GM12801 (cell line): Measurements from ENCODE around the gene TSGA10.

Source experiments
- CTCF ChIP-seq: IDR thresholded peaks from one replicate; pipeline ENCODE4 v1.5.1; 2011; ENCODE audit warnings: control low read depth; ENCODE audit not compliant: insufficient read length; ENCODE audit errors: extremely low read depth

Gene TSGA10

GRCh38 chr2:99084256-99084655, 70.5 kb downstream of the TSGA10 start:
- no peak for TF ChIP-seq CTCF

GRCh38 chr2:99081891-99082290, 72.9 kb downstream of the TSGA10 start:
- TF ChIP-seq CTCF: no peak

- TF ChIP-seq CTCF: no peak
Measured at GRCh38 chr2:99079226-99079625, 75.5 kb downstream of the TSGA10 start.

- TF ChIP-seq CTCF: no peak
Measured at GRCh38 chr2:99072551-99072950, 82.2 kb downstream of the TSGA10 start.

GRCh38 chr2:99067871-99068625, 86.7 kb downstream of the TSGA10 start:
- TF ChIP-seq CTCF: no peak

- TF ChIP-seq CTCF: no peak
Measured at GRCh38 chr2:99066075-99066958, 88.4 kb downstream of the TSGA10 start.

GRCh38 chr2:99035920-99036319, 118.8 kb downstream of the TSGA10 start:
- no peak for TF ChIP-seq CTCF
